SHP77 (cell line): ENCODE measurements around the gene KLHL35.

Experiments used
- DNase-seq, 2 experiments: peaks; one replicate each; lab custom pipeline; 2025; lab: John Stamatoyannopoulos, UW

Gene KLHL35

GRCh38 chr11:75442161-75442885, 9.3 kb upstream of the KLHL35 start:
- DNase-seq = no peak

- DNase-seq = no peak
Measured at GRCh38 chr11:75441804-75442132, 8.8 kb upstream of the KLHL35 start.

GRCh38 chr11:75440960-75441803, 8.2 kb upstream of the KLHL35 start:
- no peak for DNase-seq

- no peak for DNase-seq
Measured at GRCh38 chr11:75439495-75440120, 6.6 kb upstream of the KLHL35 start.

- no peak for DNase-seq
Measured at GRCh38 chr11:75439026-75439425, 6.0 kb upstream of the KLHL35 start.

- DNase-seq = no peak
Measured at GRCh38 chr11:75437966-75438659, 5.1 kb upstream of the KLHL35 start.

GRCh38 chr11:75436806-75437205, 3.8 kb upstream of the KLHL35 start:
- DNase-seq = no peak

GRCh38 chr11:75435571-75435925, 2.5 kb upstream of the KLHL35 start:
- DNase-seq = no peak

- no peak for DNase-seq
Measured at GRCh38 chr11:75434886-75435570, 2.0 kb upstream of the KLHL35 start.

- DNase-seq = no peak
Measured at GRCh38 chr11:75434051-75434450, 1.0 kb upstream of the KLHL35 start.

- no peak for DNase-seq
Measured at GRCh38 chr11:75433443-75433842, 440 bp upstream of the KLHL35 start.

- no peak for DNase-seq
Measured at GRCh38 chr11:75431533-75432525, 1.2 kb downstream of the KLHL35 start.

- no peak for DNase-seq
Measured at GRCh38 chr11:75430714-75431532, 2.1 kb downstream of the KLHL35 start.

- DNase-seq = peak; percentile 72 to 82
Measured at GRCh38 chr11:75429902-75430713, 2.9 kb downstream of the KLHL35 start.

- DNase-seq = no peak
Measured at GRCh38 chr11:75429641-75429901, 3.4 kb downstream of the KLHL35 start.

GRCh38 chr11:75428989-75429640, 3.9 kb downstream of the KLHL35 start:
- DNase-seq = no peak

GRCh38 chr11:75428281-75428724, 4.7 kb downstream of the KLHL35 start:
- no peak for DNase-seq

GRCh38 chr11:75427181-75427580, 5.8 kb downstream of the KLHL35 start:
- no peak for DNase-seq

- DNase-seq = no peak
Measured at GRCh38 chr11:75426720-75427086, 6.3 kb downstream of the KLHL35 start.
